Mesenchymal stem cell (in vitro differentiated cells and primary cell): Measurements from ENCODE around the gene IFT20.

Experiments
- DNase-seq: peaks from one replicate; pipeline ENCODE4 v3.0.0-alpha.2; 2013
- H2AFZ ChIP-seq: one replicate; pipeline ENCODE4 v1.6.1; 2013; ENCODE audit warnings: low read depth, mild to moderate bottlenecking, control low read depth, inconsistent platforms, low read length, moderate library complexity
- H2AK5ac ChIP-seq: 2 replicates; pipeline ENCODE4 v1.6.1; 2013; ENCODE audit warnings: low read length, moderate library complexity, mild to moderate bottlenecking, inconsistent platforms; ENCODE audit not compliant: severe bottlenecking
- H2BK120ac ChIP-seq: one replicate; pipeline ENCODE4 v1.6.1; 2013; ENCODE audit warnings: low read depth, mild to moderate bottlenecking, inconsistent platforms, low read length, moderate library complexity
- H2BK12ac ChIP-seq, 2 experiments: one replicate each; pipeline ENCODE4 v1.6.1; 2013; ENCODE audit warnings: inconsistent platforms in 2 of 2, low read length in 2 of 2, mild to moderate bottlenecking in 2 of 2, moderate library complexity in 2 of 2, control low read depth in 1 of 2
- H2BK15ac ChIP-seq: one replicate; pipeline ENCODE4 v1.6.1; 2013; ENCODE audit warnings: mild to moderate bottlenecking, low read depth, inconsistent platforms; ENCODE audit not compliant: poor library complexity, severe bottlenecking
- H2BK5ac ChIP-seq: 2 replicates; pipeline ENCODE4 v1.6.1; 2013; ENCODE audit warnings: low read depth, mild to moderate bottlenecking, low read length, control low read depth, inconsistent platforms; ENCODE audit not compliant: poor library complexity, severe bottlenecking
- H3K14ac ChIP-seq, 2 experiments: one replicate each; pipeline ENCODE4 v1.6.1; 2013; ENCODE audit warnings: inconsistent platforms in 2 of 2, low read length in 2 of 2, control low read depth in 1 of 2, mild to moderate bottlenecking in 1 of 2, moderate library complexity in 1 of 2
- H3K18ac ChIP-seq, 2 experiments: one replicate each; pipeline ENCODE4 v1.6.1; 2013; ENCODE audit warnings: inconsistent platforms in 2 of 2, low read length in 2 of 2, control low read depth in 1 of 2, low read depth in 1 of 2, mild to moderate bottlenecking in 1 of 2
- H3K23ac ChIP-seq, 2 experiments: one replicate each; pipeline ENCODE4 v1.6.1; 2013; ENCODE audit warnings: inconsistent platforms in 2 of 2, low read length in 2 of 2, mild to moderate bottlenecking in 2 of 2, moderate library complexity in 2 of 2, control low read depth in 1 of 2
- H3K27ac ChIP-seq: 2 replicates; pipeline ENCODE4 v1.5.1; 2013; ENCODE audit warnings: mild to moderate bottlenecking, moderate library complexity, low read length, control low read depth, inconsistent platforms; ENCODE audit not compliant: poor library complexity, severe bottlenecking
- H3K27me3 ChIP-seq, 2 experiments: 2 replicates each; pipeline versions ENCODE4 v1.6.1 to v1.7.0; 2013; ENCODE audit warnings: low read length in 2 of 2, mild to moderate bottlenecking in 2 of 2, moderate library complexity in 2 of 2, control low read depth in 1 of 2, inconsistent platforms in 1 of 2; ENCODE audit not compliant: control insufficient read depth in 1 of 2, insufficient read depth in 1 of 2
- H3K36me3 ChIP-seq, 2 experiments: 2 replicates each; pipeline versions ENCODE4 v1.6.1 to v1.7.0; 2013; ENCODE audit warnings: low read length in 2 of 2, control low read depth in 1 of 2, inconsistent platforms in 1 of 2, low read depth in 1 of 2, mild to moderate bottlenecking in 1 of 2; ENCODE audit not compliant: insufficient read depth in 2 of 2, control insufficient read depth in 1 of 2
- H3K4ac ChIP-seq, 2 experiments: one replicate each; pipeline ENCODE4 v1.6.1; 2013; ENCODE audit warnings: inconsistent platforms in 2 of 2, low read length in 2 of 2, mild to moderate bottlenecking in 2 of 2, moderate library complexity in 2 of 2, control low read depth in 1 of 2, low read depth in 1 of 2
- H3K4me1 ChIP-seq: 2 replicates; pipeline ENCODE4 v1.6.1; 2013; ENCODE audit warnings: low read depth, low read length, control low read depth; ENCODE audit not compliant: control insufficient read depth, insufficient read depth
- H3K4me2 ChIP-seq: 2 replicates; pipeline ENCODE4 v1.6.1; 2013; ENCODE audit warnings: low read length, mild to moderate bottlenecking, inconsistent platforms; ENCODE audit not compliant: poor library complexity, severe bottlenecking
- H3K4me3 ChIP-seq, 2 experiments: 2 replicates each; pipeline versions ENCODE4 v1.5.1 to v1.7.0; 2013; ENCODE audit warnings: low read length in 2 of 2, mild to moderate bottlenecking in 2 of 2, control low read depth in 1 of 2, low read depth in 1 of 2; ENCODE audit not compliant: insufficient read depth in 1 of 2
- H3K79me1 ChIP-seq: replicated peaks from 2 replicates; pipeline ENCODE4 v1.6.1; 2013; ENCODE audit warnings: mild to moderate bottlenecking, control low read depth, low read length, inconsistent platforms; ENCODE audit not compliant: poor library complexity, severe bottlenecking
- H3K9ac ChIP-seq: 2 replicates; pipeline ENCODE4 v1.7.0; 2013; ENCODE audit warnings: mild to moderate bottlenecking, low read length, moderate library complexity
- H3K9me3 ChIP-seq: 2 replicates; pipeline ENCODE4 v1.7.0; 2013; ENCODE audit warnings: mild to moderate bottlenecking, low read length; ENCODE audit not compliant: control insufficient read depth
- H4K8ac ChIP-seq: one replicate; pipeline ENCODE4 v1.6.1; 2013; ENCODE audit warnings: inconsistent platforms, mild to moderate bottlenecking, low read length, moderate library complexity
- H4K91ac ChIP-seq: one replicate; pipeline ENCODE4 v1.6.1; 2013; ENCODE audit warnings: mild to moderate bottlenecking, low read length, inconsistent platforms
- WGBS: methylation state at CpG from one replicate; pipeline ENCODE4 v1.1.7; 2013; ENCODE audit warnings: mixed read lengths; 5-methylcytosine and 5-hydroxymethylcytosine counted together

Gene IFT20

DNA sequence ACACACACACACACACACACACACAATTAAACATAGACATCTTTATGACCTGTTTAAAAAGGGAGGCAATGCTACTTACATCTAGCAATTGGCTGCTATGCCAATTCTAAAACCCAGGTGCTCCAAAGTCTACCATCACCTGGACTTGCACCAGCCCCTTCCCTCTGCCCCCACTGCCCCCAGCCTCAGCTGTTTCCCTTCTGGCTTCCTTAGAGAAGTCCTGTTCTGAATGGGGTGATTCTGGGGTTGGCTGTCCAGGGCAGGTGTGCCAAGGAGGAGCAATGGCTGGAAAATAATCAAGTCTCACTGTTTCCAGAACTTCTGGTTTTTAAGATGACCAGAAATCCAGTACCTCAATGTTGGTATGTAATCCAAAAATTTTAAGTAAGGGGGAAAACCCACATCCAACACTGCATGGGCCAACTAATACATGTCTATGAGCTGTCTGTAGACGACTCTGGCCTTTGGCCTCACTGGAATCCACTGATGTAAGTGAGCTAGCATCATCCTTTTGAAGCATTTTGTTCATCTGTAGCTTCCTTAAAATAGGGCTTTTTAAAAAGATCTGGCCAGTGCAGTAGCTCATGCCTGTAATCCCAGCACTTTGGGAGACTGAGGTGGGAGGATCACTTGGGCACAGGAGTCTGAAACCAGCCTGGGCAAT lies 2.1 kb downstream of the IFT20 start:
- Histone ChIP-seq H3K27ac (no peak overlapping the region), H3K36me3 (peaks cover 22 to 34% of the 10 kb centered on the region in 2 experiments), H2BK5ac (no peak overlapping the region), H3K4ac (no peak overlapping the region), H3K4me2 (no peak overlapping the region), H3K27me3 (no peaks in the 10 kb centered on the region), H2BK15ac (no peak overlapping the region), H2BK12ac (no peak overlapping the region), H3K9ac (peak overlapping the region; percentile 99), H3K9me3 (no peaks in the 10 kb centered on the region), H3K79me1 (peaks cover 33% of the 10 kb centered on the region), H3K23ac (no peak overlapping the region), H2BK120ac (no peak overlapping the region), H2AK5ac (no peak overlapping the region), H3K4me1 (peaks cover 20% of the 10 kb centered on the region), H3K4me3 (no peak overlapping the region), H3K18ac (no peak overlapping the region), H4K91ac (no peak overlapping the region), H3K14ac (no peak overlapping the region), H4K8ac (no peak overlapping the region), H2AFZ (no peak overlapping the region)
- WGBS: 68% methylated on average over 1 of the region's 1 CpG
- peak; percentile 22 for DNase-seq

DNA sequence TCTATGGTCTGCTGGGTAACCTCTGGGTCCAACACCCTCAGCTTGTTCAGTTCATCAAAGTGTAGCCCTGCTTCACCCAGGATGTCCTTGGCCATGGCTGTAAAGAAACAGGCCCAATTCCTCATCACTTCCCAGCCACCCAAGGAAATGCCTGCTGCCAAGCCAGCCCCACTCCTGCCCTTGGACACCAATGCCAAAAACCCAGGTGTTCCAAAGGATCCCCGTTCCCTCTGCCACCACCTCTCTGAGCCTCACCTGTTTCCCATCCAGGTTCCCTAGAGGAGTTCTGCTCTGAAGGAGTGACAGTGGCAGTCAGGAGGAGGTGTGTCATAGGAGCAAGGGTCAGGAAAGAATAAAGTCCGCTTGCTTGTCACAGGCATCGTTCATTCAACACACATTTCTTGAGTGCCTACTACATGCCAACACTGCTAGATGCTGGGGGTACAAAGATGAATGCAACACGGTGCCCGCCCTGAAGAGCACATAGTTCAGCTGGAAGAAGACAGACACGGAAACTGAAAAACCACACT lies 3.3 kb downstream of the IFT20 start:
- no peak overlapping the region for H3K4ac ChIP-seq
- H3K14ac ChIP-seq: no peak overlapping the region
- no peak for DNase-seq
- H3K27ac ChIP-seq: no peak overlapping the region
- H2BK120ac ChIP-seq: no peak overlapping the region
- WGBS: 94% methylated on average over 6 of the region's 6 CpGs
- no peak overlapping the region for H4K8ac ChIP-seq
- no peaks in the 10 kb centered on the region for H3K9me3 ChIP-seq
- peaks cover 20% of the 10 kb centered on the region for H3K4me1 ChIP-seq
- no peak overlapping the region for H4K91ac ChIP-seq
- no peak overlapping the region for H3K9ac ChIP-seq
- H2AK5ac ChIP-seq: no peak overlapping the region
- no peak overlapping the region for H3K18ac ChIP-seq
- H2AFZ ChIP-seq: no peak overlapping the region
- no peak overlapping the region for H2BK15ac ChIP-seq
- H3K36me3 ChIP-seq: peaks cover 24 to 47% of the 10 kb centered on the region in 2 experiments
- H3K23ac ChIP-seq: no peak overlapping the region
- no peak overlapping the region for H3K4me2 ChIP-seq
- no peak overlapping the region for H3K4me3 ChIP-seq
- H2BK5ac ChIP-seq: no peak overlapping the region
- H3K79me1 ChIP-seq: peaks cover 34% of the 10 kb centered on the region
- H2BK12ac ChIP-seq: no peak overlapping the region
- H3K27me3 ChIP-seq: no peaks in the 10 kb centered on the region

DNA sequence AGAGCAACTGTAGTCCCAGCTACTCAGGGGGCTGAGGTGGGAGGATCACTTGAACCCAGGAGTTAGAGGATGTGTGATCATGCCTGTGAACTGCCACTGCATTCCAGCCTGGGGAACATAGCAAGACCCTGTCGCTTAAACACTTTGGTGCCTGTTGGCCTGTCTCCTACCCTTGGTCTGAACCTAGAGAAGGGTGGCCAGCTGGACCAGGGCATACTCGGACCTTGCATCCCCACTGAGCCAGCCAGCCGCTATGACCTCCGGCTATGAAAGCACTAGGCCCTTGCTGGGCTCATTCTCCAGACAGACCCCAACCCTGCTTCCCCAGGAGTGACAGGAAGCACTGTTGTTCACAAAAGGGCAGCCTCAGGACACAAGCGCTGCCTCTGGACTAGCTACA lies 4.6 kb downstream of the IFT20 start:
- no peak overlapping the region for H2BK12ac ChIP-seq
- no peak overlapping the region for H4K8ac ChIP-seq
- H3K4me3 ChIP-seq: no peak overlapping the region
- no peak overlapping the region for H2AFZ ChIP-seq
- no peaks in the 10 kb centered on the region for H3K27me3 ChIP-seq
- no peak overlapping the region for H3K9ac ChIP-seq
- peaks cover 39% of the 10 kb centered on the region for H3K79me1 ChIP-seq
- no peak overlapping the region for H2BK5ac ChIP-seq
- no peak overlapping the region for H3K27ac ChIP-seq
- H2BK15ac ChIP-seq: no peak overlapping the region
- 97% methylated on average over 5 of the region's 5 CpGs for WGBS
- H3K9me3 ChIP-seq: no peaks in the 10 kb centered on the region
- H3K4me2 ChIP-seq: no peak overlapping the region
- peaks cover 28 to 60% of the 10 kb centered on the region in 2 experiments for H3K36me3 ChIP-seq
- no peak for DNase-seq
- H3K18ac ChIP-seq: no peak overlapping the region
- H3K14ac ChIP-seq: no peak overlapping the region
- H2AK5ac ChIP-seq: no peak overlapping the region
- no peak overlapping the region for H4K91ac ChIP-seq
- H3K4ac ChIP-seq: no peak overlapping the region
- H3K23ac ChIP-seq: no peak overlapping the region
- no peak overlapping the region for H2BK120ac ChIP-seq
- H3K4me1 ChIP-seq: peaks cover 17% of the 10 kb centered on the region

- Histone ChIP-seq H2AK5ac (no peak overlapping the region), H2AFZ (no peak overlapping the region), H3K27me3 (no peaks in the 10 kb centered on the region), H4K8ac (no peak overlapping the region), H2BK12ac (no peak overlapping the region), H3K4ac (no peak overlapping the region), H2BK15ac (no peak overlapping the region), H2BK5ac (no peak overlapping the region), H3K4me3 (no peak overlapping the region), H3K4me2 (no peak overlapping the region), H3K27ac (peak overlapping the region; percentile 61), H3K79me1 (peaks cover 35% of the 10 kb centered on the region), H3K18ac (no peak overlapping the region), H3K23ac (no peak overlapping the region), H3K9ac (no peak overlapping the region), H2BK120ac (no peak overlapping the region), H3K4me1 (peaks cover 9% of the 10 kb centered on the region), H4K91ac (no peak overlapping the region), H3K14ac (no peak overlapping the region), H3K36me3 (peaks cover 28 to 62% of the 10 kb centered on the region in 2 experiments), H3K9me3 (no peaks in the 10 kb centered on the region)
- DNase-seq: peak; percentile 49
- 49% methylated on average over 3 of the region's 4 CpGs for WGBS
Measured at GRCh38 chr17:28328325-28328724, 6.9 kb downstream of the IFT20 start.
